GM21515 (cell line): ENCODE data around the gene RBM38.

ENCODE experiments used
- ATAC-seq: cut with Tn5 transposase; IDR thresholded peaks from one replicate; pipeline ENCODE4 v1.9.1; 2021; ENCODE audit not compliant: unreplicated experiment

RBM38 gene

DNA sequence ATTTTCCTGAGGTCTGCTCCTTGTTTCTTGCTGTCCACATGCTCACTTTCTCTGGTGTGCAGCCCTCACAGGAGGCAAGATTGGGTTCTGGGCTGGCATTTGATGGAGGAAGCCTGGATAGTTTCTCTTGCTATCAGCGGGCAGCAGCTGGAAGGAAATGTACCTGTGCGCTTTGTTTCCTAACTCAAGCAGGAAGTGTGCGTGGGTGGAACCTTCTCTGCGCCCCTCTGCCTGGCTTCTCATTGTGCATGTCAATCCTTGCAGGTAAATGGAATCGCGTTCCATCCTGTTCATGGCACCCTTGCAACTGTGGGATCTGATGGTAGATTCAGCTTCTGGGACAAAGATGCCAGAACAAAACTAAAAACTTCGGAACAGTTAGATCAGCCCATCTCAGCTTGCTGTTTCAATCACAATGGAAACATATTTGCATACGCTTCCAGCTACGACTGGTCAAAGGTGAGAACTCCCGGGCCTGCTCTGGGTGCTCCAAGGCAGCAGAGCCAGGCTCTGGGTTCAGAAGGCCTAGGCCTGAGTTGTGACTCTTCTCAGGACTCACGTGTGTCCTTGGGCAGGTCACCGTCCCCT lies 16.8 kb upstream of the RBM38 start:
- ATAC-seq = no peak

DNA sequence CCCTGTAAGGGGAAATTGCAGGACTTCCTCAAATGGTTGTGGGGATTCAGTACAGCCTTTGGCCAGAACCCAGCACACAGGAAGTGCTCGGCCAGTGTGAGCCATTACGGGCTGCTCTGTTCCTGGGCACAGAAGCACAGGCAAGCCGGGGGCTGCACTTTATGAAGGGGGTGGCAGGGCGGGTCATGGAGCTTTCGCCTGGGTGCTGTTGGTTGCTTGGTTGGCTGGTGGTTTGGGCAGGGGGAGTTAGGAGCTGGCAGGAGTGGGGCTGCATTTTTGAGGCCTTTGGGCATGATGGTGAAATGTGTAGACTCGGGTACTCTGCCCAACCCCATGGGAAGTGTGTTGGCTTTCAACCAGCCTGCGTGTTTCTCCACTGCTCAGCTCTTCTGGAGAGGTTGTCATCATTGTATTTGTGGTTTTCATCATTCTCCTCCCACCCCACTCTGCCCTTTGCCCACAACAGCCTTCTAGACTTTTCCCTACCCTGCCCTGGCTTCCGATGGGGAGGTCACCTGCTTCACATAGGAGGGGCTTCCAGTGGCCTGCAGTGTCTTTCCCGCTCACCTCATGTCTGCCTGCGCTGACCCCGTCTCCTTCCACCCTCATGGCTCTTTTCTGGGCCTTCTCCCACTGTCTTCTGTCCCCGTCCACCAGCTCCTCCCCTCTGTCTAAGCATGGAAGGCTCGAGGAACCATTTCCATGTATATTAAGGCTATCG lies 16.1 kb upstream of the RBM38 start:
- no peak for ATAC-seq

DNA sequence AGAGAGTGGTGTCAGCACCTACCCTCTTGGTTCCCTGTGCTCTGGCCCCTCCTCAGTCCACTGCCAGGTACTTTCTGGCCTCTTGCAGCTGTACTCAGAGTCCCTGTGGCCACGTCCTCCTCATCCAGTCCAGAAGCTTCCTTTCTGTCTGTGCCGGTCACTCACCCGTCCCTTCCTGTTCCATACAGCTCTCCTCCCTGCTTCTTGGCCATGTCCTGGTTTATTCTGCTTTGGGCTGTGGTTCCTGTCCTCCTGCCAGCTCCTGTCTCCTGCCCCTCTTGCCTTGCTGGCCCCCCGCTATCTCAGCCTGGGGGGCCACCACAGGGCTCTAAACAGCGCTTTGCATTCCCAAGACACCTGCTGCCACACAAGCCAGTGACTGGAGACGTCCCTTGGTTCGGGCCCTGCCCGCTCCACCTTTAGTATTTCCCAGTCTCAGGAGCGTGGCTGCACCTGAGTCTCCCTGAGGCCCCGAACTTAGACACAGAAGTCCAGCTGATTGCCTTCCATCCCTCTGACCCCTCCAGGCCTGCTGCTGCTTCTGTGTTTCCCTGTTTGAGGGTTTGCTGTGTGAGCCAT lies 15.5 kb upstream of the RBM38 start:
- ATAC-seq = no peak

DNA sequence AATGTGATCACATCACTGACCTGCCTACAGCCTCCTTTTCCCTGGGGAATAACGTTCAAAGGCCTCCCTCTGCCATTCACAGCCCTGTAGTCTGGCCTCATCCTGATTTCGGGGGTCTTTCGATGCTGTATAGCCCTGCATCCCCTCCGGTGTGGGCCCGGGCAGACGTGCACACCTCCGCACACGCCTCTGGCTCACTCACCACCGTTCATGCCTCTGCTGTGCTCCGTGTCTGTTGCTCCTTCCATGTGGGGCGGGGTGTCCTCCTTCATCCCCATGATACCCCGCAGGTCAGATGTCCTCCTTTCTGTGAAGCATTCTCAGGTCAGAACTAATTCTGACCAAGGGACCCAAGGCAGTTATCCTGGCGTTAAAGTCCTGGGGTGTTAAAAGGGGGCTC lies 13.8 kb upstream of the RBM38 start:
- no peak for ATAC-seq

DNA sequence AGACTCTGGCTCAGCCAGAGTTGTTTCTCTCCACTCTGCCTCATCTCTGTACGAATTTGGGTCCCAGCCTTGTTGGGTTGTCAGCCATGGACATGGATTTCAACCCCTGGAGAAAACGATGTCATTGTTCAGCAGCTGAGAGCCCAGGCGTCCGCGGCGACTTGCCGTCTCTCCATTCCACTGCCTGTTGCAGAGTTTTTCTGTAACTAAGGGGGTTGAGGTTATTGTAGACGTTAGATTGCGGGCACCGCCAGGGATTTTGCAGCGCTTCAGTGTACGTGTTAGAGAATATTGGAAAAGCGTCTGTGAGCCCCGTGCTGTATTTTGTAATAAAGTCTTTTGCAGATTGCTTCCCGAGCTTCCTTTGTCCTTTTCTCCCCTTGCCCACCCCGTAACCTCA lies 13.1 kb upstream of the RBM38 start:
- ATAC-seq = no peak

DNA sequence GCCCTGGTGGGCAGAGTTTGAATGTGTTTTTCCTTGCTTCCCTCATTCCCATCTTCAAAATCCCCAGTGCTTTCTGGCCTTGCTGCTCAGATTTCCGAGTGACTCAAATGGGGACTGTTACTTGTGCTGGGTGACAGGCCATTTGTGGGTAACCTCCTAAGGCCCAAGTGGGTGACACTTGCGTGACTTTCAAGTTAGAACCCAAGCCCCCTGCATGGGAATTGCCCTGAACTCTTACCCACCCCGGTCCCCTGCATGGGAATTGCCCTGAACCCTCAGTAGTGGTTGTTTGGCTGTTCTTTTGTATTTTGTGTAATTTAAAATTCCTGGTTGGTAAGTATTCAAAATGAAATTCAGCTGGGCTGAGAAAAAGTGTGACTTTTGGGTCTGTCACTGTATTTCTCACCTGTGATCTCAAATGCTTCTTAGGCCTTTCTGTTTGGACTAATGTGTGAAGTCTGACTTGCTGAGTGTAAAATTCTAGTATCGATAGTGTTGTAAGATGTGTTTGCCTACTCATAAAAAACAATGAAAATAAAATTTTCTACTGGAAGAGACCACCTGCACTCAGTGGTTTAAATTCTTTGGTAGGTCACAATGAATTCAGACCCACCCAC lies 12.4 kb upstream of the RBM38 start:
- no peak for ATAC-seq

DNA sequence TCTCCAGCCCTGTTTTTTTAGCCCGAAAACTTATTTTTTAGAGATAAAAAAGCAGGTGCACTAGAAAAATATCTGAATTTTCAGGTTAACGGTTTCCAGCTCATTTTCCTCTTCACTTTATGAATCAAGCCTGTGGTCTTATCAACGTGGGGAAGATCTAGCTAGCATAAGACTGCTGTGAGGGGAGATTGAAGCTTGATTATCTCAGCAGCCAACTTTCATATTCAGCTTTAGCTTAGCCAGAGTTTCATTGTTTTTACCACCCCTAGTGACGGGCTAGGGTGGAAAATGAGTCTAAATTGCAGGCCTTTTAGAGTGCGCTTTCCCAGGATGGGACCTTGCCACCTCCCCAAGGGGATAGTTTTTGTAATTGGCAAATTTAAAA lies 11.9 kb upstream of the RBM38 start:
- ATAC-seq = no peak

DNA sequence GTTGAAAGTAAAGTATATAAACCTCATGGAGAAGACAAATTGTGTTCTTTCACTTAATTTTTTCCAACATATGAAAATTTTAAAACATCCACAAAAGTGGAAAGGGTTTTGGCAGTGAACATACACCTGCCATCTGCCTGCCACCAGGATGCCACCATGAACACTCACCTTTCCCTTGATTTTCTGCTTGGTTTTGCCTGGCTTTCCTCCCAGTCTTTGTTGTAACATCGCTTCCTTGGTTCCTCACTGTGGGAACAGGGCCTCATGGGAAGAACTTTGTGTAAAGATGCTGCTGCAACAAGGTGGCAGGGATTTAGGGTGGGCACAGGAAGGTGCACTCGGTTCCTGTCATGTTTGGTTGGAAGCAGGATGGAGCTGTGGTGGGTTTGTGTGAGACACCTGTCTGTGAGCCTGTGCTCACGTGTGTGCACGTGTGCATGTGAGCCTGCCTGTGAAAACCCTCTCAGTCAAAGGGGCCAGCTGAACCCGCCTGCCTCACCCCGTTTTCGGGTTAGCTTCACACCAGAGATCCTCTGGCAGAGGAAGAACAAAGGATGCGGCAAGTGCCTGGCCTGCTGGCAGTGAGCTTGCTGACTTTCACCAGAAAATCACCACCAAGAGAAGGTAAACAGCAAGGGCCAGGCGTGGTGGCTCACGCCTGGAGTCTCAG lies 11.0 kb upstream of the RBM38 start:
- no peak for ATAC-seq

DNA sequence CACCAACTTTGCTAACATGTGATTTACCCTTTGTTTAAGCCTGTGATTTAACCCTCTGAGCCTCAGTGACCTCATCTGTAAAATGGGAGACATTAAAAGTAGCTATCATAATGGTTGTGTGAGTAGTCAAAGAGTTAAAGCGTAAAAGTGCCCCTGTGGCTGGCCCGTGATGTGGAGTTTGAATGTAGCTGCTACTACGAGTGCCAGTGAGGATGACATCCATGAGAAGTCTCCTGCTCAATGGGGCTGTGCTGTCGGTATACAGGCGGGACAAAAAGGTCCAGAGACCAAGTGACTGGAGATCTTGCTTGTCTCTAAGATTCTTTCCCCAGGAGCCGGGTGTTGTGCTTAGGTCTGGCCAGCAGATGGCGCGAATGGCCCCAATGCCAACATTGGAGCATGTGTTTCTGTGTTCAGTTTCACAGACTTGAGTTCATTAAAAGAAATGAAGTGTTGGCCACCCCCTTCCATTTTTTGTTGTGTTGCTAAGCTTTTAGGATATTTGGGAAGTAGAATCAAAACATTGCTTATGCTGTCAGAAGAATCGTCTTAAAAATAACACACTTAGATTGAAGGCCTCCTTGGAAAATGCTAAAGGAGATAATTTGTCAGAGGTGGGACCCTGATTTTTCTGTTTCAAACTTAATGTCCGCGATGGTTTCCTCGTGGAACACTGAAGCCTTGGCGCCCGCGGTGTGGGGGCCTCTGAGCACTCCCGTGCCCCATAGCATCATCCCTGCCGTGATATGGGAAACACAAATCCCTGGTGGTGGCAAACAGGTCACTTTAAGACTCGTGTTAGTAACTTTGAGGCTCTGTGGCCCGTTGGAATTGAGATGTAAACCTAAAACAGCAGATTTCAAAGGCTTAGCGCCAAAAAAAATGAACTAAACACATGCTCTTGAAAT lies 9.3 kb upstream of the RBM38 start:
- ATAC-seq = no peak

DNA sequence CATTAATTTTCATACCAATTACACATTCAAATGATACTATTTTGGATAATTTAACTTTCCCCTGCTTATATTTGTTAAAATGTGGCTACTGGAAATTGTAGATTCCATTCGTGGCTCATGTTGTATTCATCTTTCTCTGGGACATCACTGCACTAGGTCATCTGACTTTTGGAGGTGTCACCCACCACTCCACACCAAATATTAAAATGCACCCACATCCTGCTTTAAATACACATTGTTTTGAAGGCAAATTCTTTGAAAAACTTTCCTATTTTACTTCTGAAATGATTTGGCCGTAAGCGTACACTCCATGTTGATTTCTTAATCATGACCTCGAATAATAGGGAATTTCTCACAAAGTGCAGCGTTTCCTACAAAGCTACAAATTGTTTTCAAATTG lies 8.7 kb upstream of the RBM38 start:
- ATAC-seq = no peak

DNA sequence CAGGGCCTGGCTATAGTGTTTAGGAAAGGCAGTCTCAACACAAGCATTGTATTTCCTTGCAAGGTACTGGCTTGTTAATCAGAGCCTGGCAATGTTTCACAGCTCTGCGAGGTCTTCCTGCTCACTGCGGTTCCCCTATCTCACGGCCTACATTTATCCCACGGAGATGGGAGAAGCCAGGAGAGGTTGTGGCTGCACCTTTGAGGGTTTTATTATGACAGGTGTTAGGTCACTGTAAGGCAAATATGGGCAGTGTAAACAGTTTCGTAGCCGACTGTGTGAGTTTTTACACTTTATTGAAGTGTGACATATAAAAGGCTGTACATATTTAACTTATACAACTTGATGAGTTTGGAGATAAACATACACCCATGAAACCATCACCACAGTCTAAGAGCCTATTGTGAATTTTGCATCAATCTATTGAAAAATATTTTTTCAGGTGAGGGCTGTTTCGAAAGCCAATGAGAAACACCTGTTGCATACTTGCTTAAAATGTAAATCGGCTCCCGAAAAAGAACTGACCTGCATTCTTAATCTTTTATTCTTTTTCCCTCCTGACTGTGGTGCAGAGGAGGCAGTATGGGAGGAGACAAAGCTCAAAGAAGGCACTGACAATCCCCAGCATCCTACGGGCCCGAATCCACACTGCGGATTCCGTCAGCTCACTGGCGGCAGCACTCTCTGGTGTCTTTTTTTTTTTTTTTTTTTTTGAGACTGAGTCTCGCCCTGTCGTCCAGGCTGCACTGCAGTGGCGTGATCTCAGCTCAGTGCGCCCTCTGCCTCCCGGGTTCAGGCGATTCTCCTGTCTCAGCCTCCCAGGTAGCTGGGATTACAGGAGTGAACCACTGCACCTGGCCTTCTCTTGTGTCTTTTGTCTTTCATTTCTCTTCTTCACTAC lies 7.5 kb upstream of the RBM38 start:
- ATAC-seq = no peak

DNA sequence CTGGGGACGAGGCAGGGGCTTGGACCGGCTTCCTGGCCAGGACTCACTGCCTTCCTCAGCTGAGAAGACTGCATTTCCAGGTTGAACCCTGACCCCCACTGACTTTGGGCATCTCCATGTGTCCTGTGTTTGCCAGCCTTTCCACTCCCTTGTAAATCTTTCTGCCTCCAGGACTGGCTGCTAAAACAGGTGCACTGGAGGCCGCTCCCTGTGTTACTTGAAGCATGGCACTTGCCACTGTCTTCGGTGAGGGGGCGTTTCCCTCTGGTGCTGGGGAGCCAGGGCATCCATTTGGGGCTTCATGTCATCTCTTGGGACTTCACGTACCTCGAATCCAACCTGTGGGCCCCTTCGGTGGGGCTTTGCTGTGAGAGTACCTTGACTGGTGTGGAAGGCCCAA lies 6.7 kb upstream of the RBM38 start:
- ATAC-seq = no peak

DNA sequence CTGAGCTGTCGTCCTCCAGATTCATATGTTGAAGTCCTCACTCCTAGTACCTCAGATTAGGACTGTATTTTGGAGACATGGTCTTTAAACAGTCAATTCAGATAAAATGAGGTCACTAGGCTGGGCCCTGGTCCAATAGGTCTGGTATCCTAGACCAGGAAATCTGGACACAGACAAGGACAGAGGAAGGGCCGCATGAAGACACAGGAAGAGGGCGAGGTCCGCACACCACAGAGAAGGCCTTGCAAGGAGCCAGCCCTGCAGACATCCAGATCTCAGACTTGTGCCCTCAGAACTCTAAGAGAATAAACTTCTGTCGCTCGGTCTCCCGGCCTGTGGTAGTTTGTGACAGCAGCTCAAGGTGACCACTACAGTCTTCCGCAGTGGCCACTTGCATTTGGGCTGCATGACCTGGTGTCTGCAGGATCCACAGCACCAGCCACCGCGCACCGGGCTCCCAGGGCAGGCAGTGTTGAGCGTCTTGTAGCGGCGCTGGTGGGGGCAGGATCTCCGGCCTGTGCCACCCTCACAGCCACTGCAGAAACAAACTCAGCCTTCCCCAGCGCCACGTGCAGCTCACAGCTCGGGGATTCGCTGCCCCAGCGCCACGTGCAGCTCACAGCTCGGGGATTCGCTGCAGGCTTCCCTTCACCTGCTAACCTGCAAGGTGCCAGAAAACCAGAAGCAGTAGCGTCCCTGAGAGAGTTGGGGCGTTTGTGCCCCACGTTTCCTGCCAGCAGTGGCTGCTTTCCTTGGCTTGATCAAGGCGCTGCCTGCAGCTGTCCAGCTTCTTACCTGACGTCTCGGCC lies 6.0 kb upstream of the RBM38 start:
- no peak for ATAC-seq

DNA sequence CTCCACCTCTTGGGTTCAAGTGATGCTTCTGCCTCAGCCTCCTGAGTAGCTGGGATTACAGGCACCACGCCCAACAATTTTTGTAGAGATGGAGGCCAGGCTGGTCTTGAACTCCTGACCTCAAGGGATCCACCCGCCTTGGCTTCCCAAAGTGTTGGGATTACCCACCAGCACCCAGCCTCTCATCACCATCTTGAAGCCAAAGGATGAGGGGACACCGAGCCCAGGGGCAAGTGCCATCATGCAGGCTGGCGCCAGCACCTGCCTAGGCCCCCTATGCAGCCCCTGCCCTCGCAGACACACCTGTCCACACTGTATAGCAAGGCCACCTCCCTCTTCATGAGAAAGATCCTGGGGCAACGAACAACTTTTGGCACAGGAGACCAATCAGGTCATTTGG lies 5.3 kb upstream of the RBM38 start:
- ATAC-seq = no peak

DNA sequence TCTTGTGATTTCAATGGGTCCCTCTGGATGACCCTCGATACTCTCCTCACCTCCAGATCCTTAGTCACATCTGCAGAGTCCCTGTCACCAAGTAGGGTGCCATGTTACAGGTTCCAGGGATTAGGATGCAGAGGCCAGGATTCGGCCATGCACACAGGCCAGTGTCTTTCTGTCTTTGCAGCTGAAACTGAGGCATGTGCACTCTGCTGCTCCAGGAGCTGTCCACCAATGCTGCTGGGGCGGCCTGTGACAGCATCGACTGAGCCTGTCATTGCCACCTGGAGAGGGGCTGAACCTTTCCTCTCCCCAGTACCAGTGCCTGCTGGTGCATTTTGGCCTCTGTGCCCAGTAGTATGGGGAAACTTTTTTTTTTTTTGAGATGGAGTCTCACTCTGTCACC lies 4.4 kb upstream of the RBM38 start:
- ATAC-seq = no peak

DNA sequence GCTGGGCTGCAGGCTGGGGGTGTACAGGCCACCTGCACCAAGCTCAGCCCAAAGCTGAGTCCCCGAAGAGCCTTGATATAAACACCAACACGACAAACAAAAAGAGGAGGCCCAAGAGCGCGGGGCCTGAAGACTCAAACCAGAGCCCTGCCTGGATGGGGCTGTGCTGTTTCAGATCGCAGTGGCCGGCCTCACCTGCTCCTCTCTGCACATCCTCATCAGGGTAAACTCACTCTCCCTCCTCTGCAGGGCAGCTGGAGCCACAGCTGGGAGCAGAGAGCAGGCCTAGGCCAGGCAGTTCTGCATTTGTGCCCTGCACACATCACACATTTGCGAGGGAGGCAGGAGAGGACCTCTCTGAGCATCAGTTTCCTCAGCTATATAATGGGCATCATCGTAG lies 3.7 kb upstream of the RBM38 start:
- no peak for ATAC-seq

DNA sequence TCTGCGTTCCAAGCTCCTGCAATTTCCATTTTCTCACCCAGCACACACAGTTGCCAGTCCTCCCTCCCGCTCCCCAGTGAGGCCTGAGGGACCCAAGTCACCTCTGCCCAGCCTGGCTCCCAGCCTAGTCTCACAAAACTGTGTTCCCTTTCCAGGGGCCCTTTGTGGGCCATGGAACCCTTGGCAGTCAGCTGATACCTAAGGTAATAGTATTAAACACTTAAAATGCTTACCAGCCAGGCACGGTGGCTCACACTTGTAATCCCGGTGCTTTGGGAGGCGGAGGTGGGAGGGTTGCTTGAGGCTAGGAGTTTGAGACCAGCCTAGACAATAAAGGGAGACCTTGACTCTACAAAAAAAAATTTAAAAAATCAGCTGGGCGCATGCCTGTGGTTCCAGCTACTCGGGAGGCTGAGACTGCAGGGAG lies 3.2 kb upstream of the RBM38 start:
- ATAC-seq = no peak

DNA sequence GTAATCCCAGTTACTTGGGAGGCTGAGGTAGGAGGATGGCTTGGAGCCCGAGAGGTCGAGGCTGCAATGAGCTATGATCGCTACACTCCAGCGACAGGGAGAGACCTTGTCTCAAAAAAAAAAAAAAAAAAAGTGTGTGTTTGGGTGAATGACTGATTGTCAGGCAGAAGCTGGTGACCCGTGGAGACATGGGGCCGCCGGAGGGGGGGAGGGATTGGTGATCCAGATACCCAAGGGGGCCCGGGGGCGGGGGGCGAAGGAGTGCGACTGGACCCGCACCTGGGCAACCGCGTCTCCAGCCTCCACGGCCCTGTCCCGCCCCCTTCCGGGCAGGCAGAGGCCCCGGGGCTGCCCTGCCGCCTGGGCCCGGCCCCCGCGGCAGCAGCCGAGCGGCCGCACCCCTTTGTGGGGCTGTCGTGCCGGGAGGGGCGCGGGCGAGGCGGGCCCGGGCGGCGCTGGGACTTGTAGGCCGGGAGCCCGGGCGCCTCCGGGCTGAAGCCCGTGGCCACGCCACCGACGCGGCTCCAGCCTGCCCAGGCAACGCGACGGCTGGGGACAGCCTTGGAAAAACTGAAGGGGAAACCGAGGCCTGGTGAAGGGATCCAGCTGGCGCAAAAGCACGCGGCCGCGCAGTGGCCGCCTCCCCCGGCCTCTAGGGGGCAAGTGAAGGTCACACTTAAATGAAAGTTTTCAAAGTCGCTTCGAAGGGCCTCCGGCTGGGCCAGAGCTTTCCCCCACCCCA lies 2.1 kb upstream of the RBM38 start:
- no peak for ATAC-seq
